SU-DHL-6 (cell line): ENCODE measurements around the gene VTI1A.

Experiments
- H2AFZ ChIP-seq: fragments of 200-600 bp; sonication (generic); 2 replicates; pipeline ENCODE4 v1.6.1; 2014; ENCODE audit warnings: low read depth, mild to moderate bottlenecking, moderate library complexity, mixed read lengths, antibody characterized with exemption, low read length; ENCODE audit not compliant: severe bottlenecking
- H3F3A ChIP-seq: fragments of 200-600 bp; shearing (Covaris generic); 2 replicates; pipeline ENCODE4 v1.6.0; 2016; ENCODE audit warnings: antibody characterized with exemption, mild to moderate bottlenecking; ENCODE audit not compliant: insufficient read depth
- H3K27ac ChIP-seq: fragments of 200-600 bp; sonication (generic); 2 replicates; pipeline ENCODE4 v1.5.1; 2016; ENCODE audit warnings: low read depth, mild to moderate bottlenecking, low read length, moderate library complexity, mixed read lengths
- H3K27me3 ChIP-seq: fragments of 200-600 bp; sonication (generic), shearing (Covaris generic); 2 replicates; pipeline ENCODE4 v1.6.0; 2014; ENCODE audit warnings: mild to moderate bottlenecking, low read length
- H3K36me3 ChIP-seq: fragments of 200-600 bp; sonication (generic); 2 replicates; pipeline ENCODE4 v1.6.1; 2014; ENCODE audit warnings: mild to moderate bottlenecking, low read length, mixed read lengths
- H3K4me2 ChIP-seq: fragments of 300-600, 200-600 bp; shearing (Covaris generic), sonication (generic); 2 replicates; pipeline ENCODE4 v1.6.0; 2014; ENCODE audit warnings: low read length, low read depth, mild to moderate bottlenecking; ENCODE audit not compliant: poor library complexity, severe bottlenecking
- H3K4me3 ChIP-seq: fragments of 200-600 bp; sonication (generic); 2 replicates; pipeline ENCODE4 v1.5.1; 2014; ENCODE audit warnings: antibody characterized with exemption, low read length, mild to moderate bottlenecking, mixed read lengths; ENCODE audit not compliant: insufficient read depth, poor library complexity, severe bottlenecking
- H3K79me2 ChIP-seq: fragments of 200-600 bp; sonication (generic); 2 replicates; pipeline ENCODE4 v1.6.1; 2014; ENCODE audit warnings: mild to moderate bottlenecking, low read length, moderate library complexity; ENCODE audit not compliant: insufficient read depth
- H3K9ac ChIP-seq: fragments of 200-600 bp; sonication (generic); 2 replicates; pipeline ENCODE4 v1.7.0; 2014; ENCODE audit warnings: mild to moderate bottlenecking, low read length
- H3K9me2 ChIP-seq: fragments of 200-600 bp; sonication (generic); replicated peaks from 2 replicates; pipeline ENCODE4 v1.6.1; 2014; ENCODE audit warnings: low read length; ENCODE audit not compliant: insufficient read depth
- H3K9me3 ChIP-seq: fragments of 200-600 bp; sonication (generic); 2 replicates; pipeline ENCODE4 v1.6.1; 2014; ENCODE audit warnings: low read length, mixed read lengths; ENCODE audit not compliant: insufficient read depth
- H4K20me1 ChIP-seq: fragments of 200-600 bp; sonication (generic); 2 replicates; pipeline ENCODE4 v1.6.1; 2014; ENCODE audit warnings: low read depth, mild to moderate bottlenecking, antibody characterized with exemption, low read length, moderate library complexity, mixed read lengths
- CTCF ChIP-seq: fragments of 200-600 bp; sonication (generic); IDR thresholded peaks from one replicate; pipeline ENCODE4 v1.5.1; 2017; ENCODE audit warnings: antibody characterized with exemption, mild to moderate bottlenecking, low read length, moderate library complexity; ENCODE audit not compliant: insufficient read depth, poor library complexity, severe bottlenecking
- EZH2phosphoT487 ChIP-seq: fragments of 200-600 bp; sonication (generic), shearing (Covaris generic); conservative IDR thresholded peaks from 2 replicates; pipeline ENCODE4 v1.6.1; 2018; ENCODE audit warnings: mild to moderate bottlenecking, antibody characterized with exemption, low read length, moderate library complexity, mixed read lengths

Gene VTI1A

GRCh38 chr10:112791447-112791846 lies 344.4 kb downstream of the VTI1A start:
- no peak overlapping the region for H3K4me2 ChIP-seq
- no peak for TF ChIP-seq EZH2phosphoT487
- no peak for TF ChIP-seq CTCF
- H2AFZ ChIP-seq, result no peak overlapping the region
- H3K27me3 ChIP-seq, result no peaks in the 10 kb centered on the region
- no peaks in the 10 kb centered on the region for H3K9me3 ChIP-seq
- H3K36me3 ChIP-seq, result no peaks in the 10 kb centered on the region
- H3K79me2 ChIP-seq, result no peaks in the 10 kb centered on the region
- no peak overlapping the region for H3K27ac ChIP-seq
- H3F3A ChIP-seq, result no peaks in the 10 kb centered on the region
- no peaks in the 10 kb centered on the region for H3K9me2 ChIP-seq
- H3K4me3 ChIP-seq, result no peak overlapping the region
- H4K20me1 ChIP-seq, result no peaks in the 10 kb centered on the region
- H3K9ac ChIP-seq, result no peak overlapping the region

- Histone ChIP-seq H3K9me3 (no peaks in the 10 kb centered on the region), H3K27ac (no peak overlapping the region), H2AFZ (no peak overlapping the region), H4K20me1 (no peaks in the 10 kb centered on the region), H3K36me3 (no peaks in the 10 kb centered on the region), H3K9me2 (no peaks in the 10 kb centered on the region), H3F3A (no peaks in the 10 kb centered on the region), H3K4me3 (no peak overlapping the region), H3K79me2 (no peaks in the 10 kb centered on the region), H3K4me2 (no peak overlapping the region), H3K9ac (no peak overlapping the region), H3K27me3 (no peaks in the 10 kb centered on the region)
- TF ChIP-seq EZH2phosphoT487, result no peak
- no peak for TF ChIP-seq CTCF
These were observed 345.6 kb downstream of the VTI1A start for GRCh38 chr10:112792487-112793201.

GRCh38 chr10:112793202-112793921 lies 346.3 kb downstream of the VTI1A start:
- no peak overlapping the region for H2AFZ ChIP-seq
- no peaks in the 10 kb centered on the region for H4K20me1 ChIP-seq
- no peaks in the 10 kb centered on the region for H3F3A ChIP-seq
- no peak overlapping the region for H3K9ac ChIP-seq
- no peaks in the 10 kb centered on the region for H3K27me3 ChIP-seq
- H3K36me3 ChIP-seq, result no peaks in the 10 kb centered on the region
- H3K27ac ChIP-seq, result no peak overlapping the region
- no peak overlapping the region for H3K4me3 ChIP-seq
- no peaks in the 10 kb centered on the region for H3K9me3 ChIP-seq
- H3K79me2 ChIP-seq, result no peaks in the 10 kb centered on the region
- no peak overlapping the region for H3K4me2 ChIP-seq
- TF ChIP-seq EZH2phosphoT487 (no peak), CTCF (no peak)
- H3K9me2 ChIP-seq, result no peaks in the 10 kb centered on the region
